GM12878 (cell line): ENCODE data around the gene INF2.

Experiments used
- NBN ChIP-seq: fragments of 450-650 bp; IDR thresholded peaks from 2 replicates; pipeline ENCODE4 v1.6.1; 2016
- TF ChIP-seq, protein P1 (sequence below), 3 experiments: IDR thresholded peaks in 2 of 3; conservative IDR thresholded peaks in 1 of 3; 2 replicates each; pipeline ENCODE4 v1.5.1; 2011; ENCODE audit warnings: low read depth in 3 of 3, low read length in 3 of 3, mild to moderate bottlenecking in 3 of 3, control low read depth in 2 of 3, moderate library complexity in 2 of 3, inconsistent platforms in 1 of 3, mixed read lengths in 1 of 3; ENCODE audit not compliant: control insufficient read depth in 2 of 3, insufficient read depth in 1 of 3; ENCODE audit errors: extremely low read depth in 1 of 3

GRCh38 chr14:104680806-104681688, 8.4 kb upstream of the INF2 start:
- TF ChIP-seq NBN: no peak
- TF ChIP-seq, protein P1, sequence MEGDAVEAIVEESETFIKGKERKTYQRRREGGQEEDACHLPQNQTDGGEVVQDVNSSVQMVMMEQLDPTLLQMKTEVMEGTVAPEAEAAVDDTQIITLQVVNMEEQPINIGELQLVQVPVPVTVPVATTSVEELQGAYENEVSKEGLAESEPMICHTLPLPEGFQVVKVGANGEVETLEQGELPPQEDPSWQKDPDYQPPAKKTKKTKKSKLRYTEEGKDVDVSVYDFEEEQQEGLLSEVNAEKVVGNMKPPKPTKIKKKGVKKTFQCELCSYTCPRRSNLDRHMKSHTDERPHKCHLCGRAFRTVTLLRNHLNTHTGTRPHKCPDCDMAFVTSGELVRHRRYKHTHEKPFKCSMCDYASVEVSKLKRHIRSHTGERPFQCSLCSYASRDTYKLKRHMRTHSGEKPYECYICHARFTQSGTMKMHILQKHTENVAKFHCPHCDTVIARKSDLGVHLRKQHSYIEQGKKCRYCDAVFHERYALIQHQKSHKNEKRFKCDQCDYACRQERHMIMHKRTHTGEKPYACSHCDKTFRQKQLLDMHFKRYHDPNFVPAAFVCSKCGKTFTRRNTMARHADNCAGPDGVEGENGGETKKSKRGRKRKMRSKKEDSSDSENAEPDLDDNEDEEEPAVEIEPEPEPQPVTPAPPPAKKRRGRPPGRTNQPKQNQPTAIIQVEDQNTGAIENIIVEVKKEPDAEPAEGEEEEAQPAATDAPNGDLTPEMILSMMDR (IDR thresholded peaks at IDR 0.05 in 2 of 3, conservative IDR thresholded peaks at IDR 0.05 in 1 of 3; ENCODE audit: control insufficient read depth in 2 of 3, extremely low read depth in 1 of 3, insufficient read depth in 1 of 3, low read depth in 3 of 3, low read length in 3 of 3): peak; percentile 32 to 58 (median 43); a peak in 4 of 6 replicates
